Psoas muscle (tissue), 8 donors: ENCODE results near the gene APOF. TPM values are rescaled to one million over a fixed set of nuclear protein-coding genes. Genes with fewer than 3 reads are reported as not detected.
"Not testable (repeated sequence)": the region's sequence is repeated elsewhere in the genome, so short reads cannot be mapped to it uniquely, and the experiment has no call there.

Source experiments
- ATAC-seq, 4 donors: fragments of 200-7000 bp; cut with Tn5 transposase; one replicate each; pipeline ENCODE4 v1.9.1; 2020; ENCODE audit warnings: moderate library complexity in 3 of 4, mild to moderate bottlenecking in 2 of 4
- DNase-seq, 2 donors: peaks; one replicate each; pipeline ENCODE4 v3.0.0-alpha.2; 2020
- H3K27ac ChIP-seq: fragments of 200-600 bp; one replicate; pipeline ENCODE4 v1.8.0; 2022
- H3K27me3 ChIP-seq, 3 donors: fragments of 200-600 bp in 1 of 3; one replicate each; pipeline versions ENCODE4 v1.6.1 to v1.8.0; 2013 to 2022; ENCODE audit warnings: low read length in 2 of 3, mild to moderate bottlenecking in 2 of 3, moderate library complexity in 1 of 3; ENCODE audit not compliant: insufficient read depth in 3 of 3
- H3K36me3 ChIP-seq, 2 donors: fragments of 200-600 bp in 1 of 2; one replicate each; pipeline versions ENCODE4 v1.6.1 to v1.8.0; 2013 to 2022; ENCODE audit warnings: low read depth in 1 of 2, mild to moderate bottlenecking in 1 of 2, moderate library complexity in 1 of 2; ENCODE audit not compliant: insufficient read depth in 1 of 2
- H3K4me1 ChIP-seq: fragments of 200-600 bp; one replicate; pipeline ENCODE4 v1.8.0; 2022
- H3K4me3 ChIP-seq: fragments of 200-600 bp; one replicate; pipeline ENCODE4 v1.8.0; 2022; ENCODE audit warnings: mild to moderate bottlenecking
- H3K9me3 ChIP-seq: fragments of 200-600 bp; one replicate; pipeline ENCODE4 v1.8.0; 2022
- CTCF ChIP-seq: fragments of 200-600 bp; IDR thresholded peaks from one replicate; pipeline ENCODE4 v1.8.0; 2022; ENCODE audit warnings: antibody characterized with exemption
- WGBS, 3 donors: extraction: QIAGEN DNeasy Blood & Tissue Kit; methylation state at CpG; one replicate each; pipeline versions ENCODE4 v1.1.6 to v1.1.7; 2013; 5-methylcytosine and 5-hydroxymethylcytosine counted together
- intact Hi-C, 2 donors: fragments of 100-400 bp; cut with DNase I; formaldehyde crosslinking; loops; one replicate each; pipeline versions ENCODE4 v1.11.0 to v1.14.2; 2022
- polyA plus RNA-seq, 3 donors: library from polyadenylated mRNA; stranded (reverse); fragments of 200-250 nt; gene quantifications; one replicate each; pipeline ENCODE4 v1.2.3, GENCODE V29; 2013
- total RNA-seq, 4 donors: library from RNA; stranded (reverse); fragmentation: NEBNext Ultra II Directional in 2 of 4; extraction: Animal tissue kit (Norgen Biotek cat#: 25700) in 2 of 4; gene quantifications; one replicate each; pipeline versions ENCODE4 v1.2.1 to v1.2.4, GENCODE V29; 2021 to 2023
- donor health status: healthy with polysubstance abuse.
- donor health status: DM: no; HTN: no; CAD: no; lungs with moderate emphysema.
- donor health status: Bipolar disorder and iron deficiency.
- donor health status: healthy.
- donor health status: DM: yes; HTN: yes; CAD: no.
- donor health status: DM: no; HTN: no; CAD: no.
- donor health status: DM: no; HTN: no; CAD: no.
- donor health status: DM: yes; HTN: yes; CAD: no.

Gene APOF
- total and polyA plus RNA-seq, 7 donors, result not detected

- Histone ChIP-seq H3K27me3 (no peaks in the 10 kb centered on the region), H3K4me1 (peaks cover 6% of the 10 kb centered on the region), H3K9me3 (no peaks in the 10 kb centered on the region), H3K27ac (no peak overlapping the region), H3K36me3 (peaks cover 0 to 10% of the 10 kb centered on the region in 2 donors), H3K4me3 (no peak overlapping the region)
- TF ChIP-seq CTCF, result no peak
- ATAC-seq (no peak), DNase-seq (no peak)
- intact Hi-C loops, result loop anchor here in 1 of 2 donors (10.0 kb wide), 1 partner anchor 128 kb away; the partner anchor contains the start of gene SPRYD4
- 77 to 84% (median 81%) methylated on average over 9 of the region's 9 CpGs for WGBS, 3 donors
Observed at GRCh38 chr12:56336361-56337167, 26.1 kb downstream of the APOF start.

- not testable (repeated sequence) for DNase-seq, H3K27me3 ChIP-seq, H3K4me1 ChIP-seq, ATAC-seq, H3K4me3 ChIP-seq, H3K9me3 ChIP-seq, H3K36me3 ChIP-seq, H3K27ac ChIP-seq
- 90 to 93% (median 92%) methylated on average over 8 of the region's 8 CpGs for WGBS, 3 donors
- intact Hi-C loops, result loop anchor here in 1 of 2 donors (10.0 kb wide), 1 partner anchor 129 kb away; the partner anchor contains the start of gene SPRYD4
Observed at GRCh38 chr12:56335527-56335926, 27.1 kb downstream of the APOF start.

GRCh38 chr12:56334490-56334793 lies 28.2 kb downstream of the APOF start:
- 4 to 8% (median 5%) methylated on average over 6 of the region's 6 CpGs for WGBS, 3 donors
- DNase-seq (no peak), ATAC-seq (peak in 1 of 4 donors; percentile 2)
- Histone ChIP-seq H3K4me3 (peak overlapping the region; percentile 94), H3K27me3 (no peaks in the 10 kb centered on the region), H3K4me1 (peaks cover 6% of the 10 kb centered on the region), H3K27ac (peak overlapping the region; percentile 97), H3K9me3 (no peaks in the 10 kb centered on the region), H3K36me3 (peaks cover 0 to 10% of the 10 kb centered on the region in 2 donors)
- intact Hi-C loops, result loop anchor here in 1 of 2 donors (10.0 kb wide), 1 partner anchor 130 kb away; the partner anchor contains the start of gene SPRYD4
- TF ChIP-seq CTCF, result no peak

GRCh38 chr12:56333679-56334489 lies 28.8 kb downstream of the APOF start, which contains the start of gene PAN2:
Gene PAN2 (minus strand): TSS chr12:56334000. CDS start chr12:56333094, 906 bp downstream.
- Histone ChIP-seq H3K27me3 (no peaks in the 10 kb centered on the region), H3K9me3 (no peaks in the 10 kb centered on the region), H3K4me3 (peak within 1 kb of the TSS; percentile 94), H3K4me1 (peaks cover 6% of the 10 kb centered on the region), H3K27ac (peak within 1 kb of the TSS; percentile 97), H3K36me3 (peaks cover 0 to 13% of the 10 kb centered on the region in 2 donors)
- TF ChIP-seq CTCF, result peak; percentile 57
- ATAC-seq, result peak; percentile 98 to 99 (median 98)
- peak; percentile 96 to 97 for DNase-seq
- 0% methylated on average over 45 of the region's 45 CpGs for WGBS, 3 donors
- intact Hi-C loops, result loop anchor here in 1 of 2 donors (10.0 kb wide), 1 partner anchor 131 kb away; the partner anchor contains the start of gene SPRYD4
